DND-41 (cell line): ENCODE results near the gene UBE2QL1.

Source experiments
- ATAC-seq: fragments of 200-7000 bp; cut with Tn5 transposase; 3 replicates; pipeline ENCODE4 v1.9.1; 2021; ENCODE audit warnings: low read depth; ENCODE audit not compliant: insufficient read depth
- DNase-seq: peaks from one replicate; pipeline ENCODE4 v3.0.0-alpha.2; 2020
- H2AFZ ChIP-seq: 2 replicates; pipeline ENCODE4 v1.6.0; 2012; ENCODE audit warnings: low read depth, low read length
- H3K27ac ChIP-seq: 2 replicates; pipeline ENCODE4 v1.5.1; 2012; ENCODE audit warnings: low read length, inconsistent platforms
- H3K27me3 ChIP-seq: fragments of 200-600 bp; sonication (generic); 2 replicates; pipeline ENCODE4 v1.6.0; 2012; ENCODE audit warnings: low read length, mild to moderate bottlenecking, inconsistent platforms; ENCODE audit not compliant: insufficient read depth, poor library complexity
- H3K36me3 ChIP-seq: 2 replicates; pipeline ENCODE4 v1.5.1; 2012; ENCODE audit warnings: low read length, inconsistent platforms; ENCODE audit not compliant: insufficient read depth
- H3K4me1 ChIP-seq: 2 replicates; pipeline ENCODE4 v1.5.1; 2012; ENCODE audit warnings: mild to moderate bottlenecking, low read length; ENCODE audit not compliant: insufficient read depth
- H3K4me2 ChIP-seq: 2 replicates; pipeline ENCODE4 v1.6.0; 2012; ENCODE audit warnings: mild to moderate bottlenecking, moderate library complexity, low read length, inconsistent platforms; ENCODE audit not compliant: insufficient read depth
- H3K4me3 ChIP-seq, 2 experiments: fragments of 200-600 bp in 1 of 2; shearing (Covaris generic) in 1 of 2; 2 replicates each; pipeline ENCODE4 v1.5.1; 2012 to 2016; ENCODE audit warnings: inconsistent platforms in 2 of 2, low read length in 2 of 2, mild to moderate bottlenecking in 2 of 2, low read depth in 1 of 2, moderate library complexity in 1 of 2
- H3K79me2 ChIP-seq: 2 replicates; pipeline ENCODE4 v1.6.0; 2012; ENCODE audit warnings: low read length, inconsistent platforms; ENCODE audit not compliant: insufficient read depth
- H3K9ac ChIP-seq: 2 replicates; pipeline ENCODE4 v1.6.0; 2012; ENCODE audit warnings: low read depth, mild to moderate bottlenecking, inconsistent platforms, low read length, moderate library complexity
- H3K9me3 ChIP-seq: 2 replicates; pipeline ENCODE4 v1.5.1; 2012; ENCODE audit warnings: low read length, moderate library complexity, mild to moderate bottlenecking, inconsistent platforms; ENCODE audit not compliant: insufficient read depth, severe bottlenecking
- H4K20me1 ChIP-seq: 2 replicates; pipeline ENCODE4 v1.6.0; 2012; ENCODE audit warnings: low read length; ENCODE audit not compliant: insufficient read depth
- EZH2 ChIP-seq: IDR thresholded peaks from 3 replicates; pipeline ENCODE4 v1.6.1; 2012; ENCODE audit warnings: borderline replicate concordance, low read depth, mild to moderate bottlenecking, moderate library complexity, low read length, inconsistent platforms; ENCODE audit not compliant: severe bottlenecking
- TF ChIP-seq, protein P1 (sequence below): IDR thresholded peaks from 2 replicates; pipeline ENCODE4 v1.5.1; 2012; ENCODE audit warnings: borderline replicate concordance, low read length, moderate library complexity, mild to moderate bottlenecking; ENCODE audit not compliant: poor library complexity, severe bottlenecking; ENCODE audit errors: extremely low read depth

Gene UBE2QL1

DNA sequence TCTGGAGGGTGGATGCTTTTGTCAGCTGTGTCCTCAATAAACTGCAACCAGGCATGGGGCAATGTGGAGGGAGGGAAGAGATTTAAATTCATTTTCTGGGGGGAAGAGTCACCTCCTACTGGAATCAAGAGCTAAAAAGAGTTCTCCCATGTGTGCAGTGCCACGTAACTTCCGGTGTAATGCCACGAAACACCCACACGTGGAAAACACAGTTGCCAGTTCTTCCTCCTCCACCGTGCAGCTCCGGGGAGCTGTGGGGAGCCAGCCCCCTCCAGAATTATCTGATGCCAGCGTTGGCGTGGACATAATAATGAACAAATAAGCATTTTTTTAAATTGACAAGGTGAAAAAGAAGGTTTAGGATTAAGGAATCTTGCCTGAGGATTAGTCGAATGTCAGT lies 38.2 kb upstream of the UBE2QL1 start:
- no peak for TF ChIP-seq EZH2
- TF ChIP-seq, protein P1, sequence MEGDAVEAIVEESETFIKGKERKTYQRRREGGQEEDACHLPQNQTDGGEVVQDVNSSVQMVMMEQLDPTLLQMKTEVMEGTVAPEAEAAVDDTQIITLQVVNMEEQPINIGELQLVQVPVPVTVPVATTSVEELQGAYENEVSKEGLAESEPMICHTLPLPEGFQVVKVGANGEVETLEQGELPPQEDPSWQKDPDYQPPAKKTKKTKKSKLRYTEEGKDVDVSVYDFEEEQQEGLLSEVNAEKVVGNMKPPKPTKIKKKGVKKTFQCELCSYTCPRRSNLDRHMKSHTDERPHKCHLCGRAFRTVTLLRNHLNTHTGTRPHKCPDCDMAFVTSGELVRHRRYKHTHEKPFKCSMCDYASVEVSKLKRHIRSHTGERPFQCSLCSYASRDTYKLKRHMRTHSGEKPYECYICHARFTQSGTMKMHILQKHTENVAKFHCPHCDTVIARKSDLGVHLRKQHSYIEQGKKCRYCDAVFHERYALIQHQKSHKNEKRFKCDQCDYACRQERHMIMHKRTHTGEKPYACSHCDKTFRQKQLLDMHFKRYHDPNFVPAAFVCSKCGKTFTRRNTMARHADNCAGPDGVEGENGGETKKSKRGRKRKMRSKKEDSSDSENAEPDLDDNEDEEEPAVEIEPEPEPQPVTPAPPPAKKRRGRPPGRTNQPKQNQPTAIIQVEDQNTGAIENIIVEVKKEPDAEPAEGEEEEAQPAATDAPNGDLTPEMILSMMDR, result no peak
- H3K9me3 ChIP-seq, result no peaks in the 10 kb centered on the region
- no peak overlapping the region for H3K4me3 ChIP-seq
- no peaks in the 10 kb centered on the region for H3K79me2 ChIP-seq
- ATAC-seq, result no peak
- no peak for DNase-seq
- no peaks in the 10 kb centered on the region for H3K36me3 ChIP-seq
- no peak overlapping the region for H3K9ac ChIP-seq
- H3K27me3 ChIP-seq, result peaks cover 6% of the 10 kb centered on the region
- H4K20me1 ChIP-seq, result no peaks in the 10 kb centered on the region
- H3K4me1 ChIP-seq, result no peaks in the 10 kb centered on the region
- no peak overlapping the region for H3K27ac ChIP-seq
- no peak overlapping the region for H3K4me2 ChIP-seq
- H2AFZ ChIP-seq, result no peak overlapping the region

DNA sequence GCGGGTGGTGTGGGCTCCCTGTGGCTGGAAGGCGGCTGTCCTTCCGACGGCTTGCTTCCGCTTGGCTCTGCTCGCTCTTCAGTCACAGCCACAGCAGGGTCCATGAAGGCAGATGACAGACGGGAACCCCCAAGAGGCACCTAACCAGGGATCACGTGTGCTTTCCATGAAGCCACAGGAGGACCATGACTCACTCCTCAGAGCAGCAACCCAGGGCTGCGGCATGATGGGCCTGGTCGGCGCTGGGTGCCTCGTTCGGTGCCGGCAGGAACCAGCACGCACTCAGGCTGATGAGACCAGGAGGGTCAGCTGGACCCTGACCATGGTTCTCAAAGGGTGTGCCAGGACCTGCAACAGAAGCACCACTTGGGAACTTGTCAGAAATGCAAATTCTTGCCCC lies 37.5 kb upstream of the UBE2QL1 start:
- Histone ChIP-seq H2AFZ (no peak overlapping the region), H3K4me2 (no peak overlapping the region), H3K36me3 (no peaks in the 10 kb centered on the region), H3K27me3 (peaks cover 6% of the 10 kb centered on the region), H4K20me1 (no peaks in the 10 kb centered on the region), H3K4me1 (no peaks in the 10 kb centered on the region), H3K9me3 (no peaks in the 10 kb centered on the region), H3K9ac (no peak overlapping the region), H3K4me3 (no peak overlapping the region), H3K27ac (no peak overlapping the region), H3K79me2 (no peaks in the 10 kb centered on the region)
- ATAC-seq, result no peak
- no peak for DNase-seq
- TF ChIP-seq, protein P1, result no peak
- no peak for TF ChIP-seq EZH2

- no peak overlapping the region for H3K9ac ChIP-seq
- no peak overlapping the region for H3K4me2 ChIP-seq
- no peaks in the 10 kb centered on the region for H3K79me2 ChIP-seq
- no peak for TF ChIP-seq EZH2
- TF ChIP-seq, protein P1, result no peak
- H3K27me3 ChIP-seq, result peaks cover 6% of the 10 kb centered on the region
- no peak overlapping the region for H3K4me3 ChIP-seq
- no peaks in the 10 kb centered on the region for H4K20me1 ChIP-seq
- DNase-seq, result no peak
- H2AFZ ChIP-seq, result no peak overlapping the region
- ATAC-seq, result no peak
- H3K4me1 ChIP-seq, result no peaks in the 10 kb centered on the region
- no peaks in the 10 kb centered on the region for H3K36me3 ChIP-seq
- no peaks in the 10 kb centered on the region for H3K9me3 ChIP-seq
- no peak overlapping the region for H3K27ac ChIP-seq
These were observed 35.8 kb upstream of the UBE2QL1 start for GRCh38 chr5:6412811-6413210.

GRCh38 chr5:6417657-6418056 lies 31.0 kb upstream of the UBE2QL1 start:
- DNase-seq, result no peak
- Histone ChIP-seq H3K79me2 (no peaks in the 10 kb centered on the region), H3K4me3 (no peak overlapping the region), H3K27ac (no peak overlapping the region), H4K20me1 (no peaks in the 10 kb centered on the region), H3K27me3 (peaks cover 13% of the 10 kb centered on the region), H3K9me3 (no peaks in the 10 kb centered on the region), H2AFZ (no peak overlapping the region), H3K9ac (no peak overlapping the region), H3K4me1 (no peaks in the 10 kb centered on the region), H3K36me3 (no peaks in the 10 kb centered on the region), H3K4me2 (no peak overlapping the region)
- no peak for ATAC-seq
- TF ChIP-seq, protein P1, result no peak
- TF ChIP-seq EZH2, result no peak
